ENCODE measurements around the gene SCCPDH.

The SCCPDH gene

DNA sequence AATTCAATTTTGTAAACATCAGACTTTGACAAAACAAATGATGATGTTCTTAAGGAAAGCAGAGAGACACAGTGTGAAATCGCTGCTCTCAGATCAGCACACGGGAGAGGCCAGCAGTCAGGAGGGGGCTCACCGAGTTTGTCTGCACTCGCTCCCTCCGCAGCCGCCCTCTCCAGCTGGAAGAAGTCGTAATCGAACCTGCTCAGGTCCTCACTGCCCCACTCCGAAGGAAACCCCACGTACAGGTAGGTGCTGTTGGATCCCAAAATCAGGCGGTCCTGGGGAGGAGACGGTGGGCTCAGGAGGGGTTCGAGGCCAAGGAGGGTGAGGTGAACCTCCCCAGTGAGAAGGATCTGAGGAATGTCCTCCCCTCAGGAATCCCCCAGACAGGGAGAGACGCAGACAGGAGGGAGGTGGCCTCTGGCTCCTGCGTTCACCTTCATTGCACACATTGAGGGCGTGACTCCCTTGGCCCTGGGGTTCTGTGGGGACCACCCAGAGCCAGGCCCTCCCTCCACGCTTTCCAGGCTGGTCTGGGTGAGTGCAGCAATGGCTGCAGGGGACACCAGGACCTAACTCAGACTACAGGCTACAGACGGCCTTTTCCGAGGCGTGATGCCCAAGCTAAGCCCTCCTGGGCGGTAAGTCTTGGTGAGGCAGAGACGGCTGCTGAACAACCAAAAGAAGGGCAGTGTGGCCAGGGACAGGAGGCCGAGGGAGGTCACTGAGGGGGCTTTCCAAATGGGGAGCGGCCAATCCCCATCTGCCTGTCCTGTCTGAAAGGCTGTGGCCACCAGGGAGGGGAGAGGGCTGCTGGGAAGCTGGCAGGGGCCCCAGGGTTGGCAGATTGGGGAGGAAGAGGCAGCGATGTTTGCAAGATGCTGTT, 65.5 kb downstream of the SCCPDH start:
- DNase-seq (ENCODE audit: extremely low spot score): no peak
- TF ChIP-seq NFRKB (IDR thresholded peaks at IDR 0.05) (no peak), TARDBP (IDR thresholded peaks at IDR 0.05) (no peak), SP1 (IDR thresholded peaks at IDR 0.05) (no peak), FOXM1 (IDR thresholded peaks at IDR 0.05; ENCODE audit: borderline replicate concordance) (no peak), BHLHE40 (IDR thresholded peaks at IDR 0.05; ENCODE audit: borderline replicate concordance) (no peak), FOXA1 (IDR thresholded peaks at IDR 0.05) (no peak)
- TF ChIP-seq, protein P1, sequence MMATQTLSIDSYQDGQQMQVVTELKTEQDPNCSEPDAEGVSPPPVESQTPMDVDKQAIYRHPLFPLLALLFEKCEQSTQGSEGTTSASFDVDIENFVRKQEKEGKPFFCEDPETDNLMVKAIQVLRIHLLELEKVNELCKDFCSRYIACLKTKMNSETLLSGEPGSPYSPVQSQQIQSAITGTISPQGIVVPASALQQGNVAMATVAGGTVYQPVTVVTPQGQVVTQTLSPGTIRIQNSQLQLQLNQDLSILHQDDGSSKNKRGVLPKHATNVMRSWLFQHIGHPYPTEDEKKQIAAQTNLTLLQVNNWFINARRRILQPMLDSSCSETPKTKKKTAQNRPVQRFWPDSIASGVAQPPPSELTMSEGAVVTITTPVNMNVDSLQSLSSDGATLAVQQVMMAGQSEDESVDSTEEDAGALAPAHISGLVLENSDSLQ (IDR thresholded peaks at IDR 0.05): no peak
- ChIA-PET POLR2A (no interaction called here), CTCF (no interaction called here)

DNA sequence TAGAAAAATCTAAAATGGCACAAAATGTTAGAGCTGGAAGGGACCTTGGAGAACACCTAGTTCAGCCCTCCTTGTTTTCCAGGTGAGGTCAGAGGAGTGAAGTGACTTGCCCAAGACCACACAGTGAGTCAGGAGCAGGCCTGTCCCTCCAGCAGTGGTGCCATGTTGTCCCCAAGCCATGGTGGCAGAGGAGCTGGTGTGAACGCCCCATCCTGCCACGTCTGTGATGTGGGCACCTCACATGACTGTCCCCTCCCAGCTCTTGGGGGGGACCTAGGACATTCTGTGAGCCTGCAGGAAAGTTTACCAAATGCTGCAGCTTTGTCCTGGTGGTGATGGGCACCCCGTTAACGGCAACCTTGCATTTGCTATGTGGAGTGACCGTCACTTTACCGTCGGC, 66.2 kb downstream of the SCCPDH start:
- ChIA-PET POLR2A (no interaction called here), CTCF (no interaction called here)
- no peak for DNase-seq (ENCODE audit: extremely low spot score)
- TF ChIP-seq ZNF384 (IDR thresholded peaks at IDR 0.05): no peak

DNA sequence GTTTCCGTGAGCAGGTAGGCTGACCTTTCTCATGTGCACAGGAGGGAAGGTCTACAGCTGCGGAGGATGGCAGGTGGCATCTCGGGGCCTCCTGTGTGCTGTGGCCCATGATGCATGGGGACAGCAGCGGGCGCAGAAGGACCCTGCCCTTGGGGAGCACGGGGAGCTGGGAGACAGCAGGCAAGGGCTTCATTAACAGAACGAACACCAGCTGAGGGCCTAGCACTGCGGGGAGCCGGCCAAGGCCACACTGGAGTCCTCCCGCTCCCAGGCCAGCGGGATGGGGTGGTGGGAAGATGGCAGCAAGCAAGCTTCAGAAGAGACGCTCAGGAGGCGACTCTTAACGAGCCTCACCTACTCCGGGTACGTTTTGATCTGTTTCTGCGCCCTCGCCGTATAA, 66.6 kb downstream of the SCCPDH start:
- POLR2A ChIA-PET: no interaction called here

DNA sequence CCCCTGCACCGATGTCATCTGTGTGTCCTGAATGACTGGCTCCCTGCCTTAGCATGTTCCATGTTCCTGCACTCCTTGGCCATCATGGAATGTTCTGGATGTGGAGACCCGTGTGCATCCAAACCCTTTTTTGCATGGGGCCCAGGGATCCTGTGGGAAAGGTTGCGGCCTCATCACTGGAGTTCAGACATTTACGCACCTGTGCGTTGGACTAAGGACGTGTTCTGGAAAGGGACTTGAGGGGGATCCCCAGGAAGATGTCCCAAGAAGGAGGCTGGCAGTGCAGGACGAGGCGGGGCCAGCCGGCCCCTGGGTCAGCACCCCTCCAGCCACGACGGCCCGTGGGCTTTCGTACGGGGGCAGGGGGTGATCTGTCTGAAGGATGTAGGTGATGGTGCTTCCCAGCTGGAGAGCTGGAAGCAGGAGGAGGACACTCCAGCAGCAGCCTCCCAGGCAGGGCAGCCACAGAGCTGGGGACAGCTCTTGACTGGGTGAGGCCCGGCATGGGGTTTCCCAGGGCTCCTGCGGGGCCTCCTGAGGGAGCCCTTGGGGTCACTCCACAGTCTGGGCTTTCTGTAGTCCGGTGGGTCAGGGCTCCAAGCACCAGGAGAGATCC, 67.2 kb downstream of the SCCPDH start:
- ChIA-PET POLR2A (no interaction called here), CTCF (no interaction called here)
- TF ChIP-seq HDGF (IDR thresholded peaks at IDR 0.05; ENCODE audit: borderline replicate concordance) (no peak), SUZ12 (IDR thresholded peaks at IDR 0.05) (no peak), FOXA1 (IDR thresholded peaks at IDR 0.05) (no peak), TARDBP (IDR thresholded peaks at IDR 0.05) (no peak), CTBP1 (IDR thresholded peaks at IDR 0.05; ENCODE audit: borderline replicate concordance) (no peak), NFRKB (IDR thresholded peaks at IDR 0.05) (no peak), LEF1 (IDR thresholded peaks at IDR 0.05; ENCODE audit: borderline replicate concordance) (no peak), BHLHE40 (IDR thresholded peaks at IDR 0.05; ENCODE audit: borderline replicate concordance) (no peak), L3MBTL2 (conservative IDR thresholded peaks at IDR 0.05) (no peak), ELF4 (IDR thresholded peaks at IDR 0.05) (no peak), ARNT (IDR thresholded peaks at IDR 0.05) (no peak), FOXK2 (IDR thresholded peaks at IDR 0.05) (no peak), ZNF384 (IDR thresholded peaks at IDR 0.05) (no peak)
- no peak for DNase-seq (ENCODE audit: extremely low spot score)

More for the DNA sequence above, 66.6 kb downstream of the SCCPDH start:
- TF ChIP-seq FOXA1 (IDR thresholded peaks at IDR 0.05) (no peak), ARNT (IDR thresholded peaks at IDR 0.05) (no peak), FOXK2 (IDR thresholded peaks at IDR 0.05) (no peak), CTBP1 (IDR thresholded peaks at IDR 0.05; ENCODE audit: borderline replicate concordance) (no peak), LEF1 (IDR thresholded peaks at IDR 0.05; ENCODE audit: borderline replicate concordance) (no peak), TARDBP (IDR thresholded peaks at IDR 0.05) (no peak), NFRKB (IDR thresholded peaks at IDR 0.05) (no peak), ZNF384 (IDR thresholded peaks at IDR 0.05) (no peak), L3MBTL2 (conservative IDR thresholded peaks at IDR 0.05) (no peak), SUZ12 (IDR thresholded peaks at IDR 0.05) (no peak)
- TF ChIP-seq, protein P1 (IDR thresholded peaks at IDR 0.05): no peak
- CTCF ChIA-PET: no interaction called here
- DNase-seq (ENCODE audit: extremely low spot score): no peak

DNA sequence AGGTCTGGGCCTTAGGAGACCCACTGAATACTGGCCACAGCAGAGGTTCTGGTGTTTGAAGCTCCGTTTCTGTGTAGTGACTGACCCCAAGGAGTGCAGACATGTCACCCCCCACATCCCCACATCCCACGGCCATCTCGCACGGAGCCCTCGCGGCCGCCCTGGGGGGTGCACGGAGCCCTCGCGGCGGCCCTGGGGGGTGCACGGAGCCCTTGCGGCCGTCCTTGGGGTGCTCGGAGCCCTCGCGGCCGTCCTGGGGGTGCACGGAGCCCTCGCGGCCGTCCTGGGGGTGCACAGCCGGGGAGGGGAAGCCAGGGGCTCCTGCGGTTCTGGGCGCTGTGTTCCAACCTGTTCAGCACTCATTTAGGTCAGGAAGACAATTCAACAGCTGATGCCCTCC, 68.4 kb downstream of the SCCPDH start:
- DNase-seq (ENCODE audit: extremely low spot score): no peak
- ChIA-PET POLR2A (no interaction called here), CTCF (no interaction called here)
- TF ChIP-seq TARDBP (IDR thresholded peaks at IDR 0.05) (no peak), ELF4 (IDR thresholded peaks at IDR 0.05) (no peak), HDGF (IDR thresholded peaks at IDR 0.05; ENCODE audit: borderline replicate concordance) (no peak), SP1 (IDR thresholded peaks at IDR 0.05) (no peak), FOXA1 (IDR thresholded peaks at IDR 0.05) (no peak), NFRKB (IDR thresholded peaks at IDR 0.05) (no peak), L3MBTL2 (conservative IDR thresholded peaks at IDR 0.05) (no peak), CTBP1 (IDR thresholded peaks at IDR 0.05; ENCODE audit: borderline replicate concordance) (no peak), BHLHE40 (IDR thresholded peaks at IDR 0.05; ENCODE audit: borderline replicate concordance) (no peak), FOXM1 (IDR thresholded peaks at IDR 0.05; ENCODE audit: borderline replicate concordance) (no peak), ZNF384 (IDR thresholded peaks at IDR 0.05) (no peak), ARNT (IDR thresholded peaks at IDR 0.05) (no peak), FOXK2 (IDR thresholded peaks at IDR 0.05) (no peak), LEF1 (IDR thresholded peaks at IDR 0.05; ENCODE audit: borderline replicate concordance) (no peak), SUZ12 (IDR thresholded peaks at IDR 0.05) (no peak)
- TF ChIP-seq, protein P1 (IDR thresholded peaks at IDR 0.05): no peak

DNA sequence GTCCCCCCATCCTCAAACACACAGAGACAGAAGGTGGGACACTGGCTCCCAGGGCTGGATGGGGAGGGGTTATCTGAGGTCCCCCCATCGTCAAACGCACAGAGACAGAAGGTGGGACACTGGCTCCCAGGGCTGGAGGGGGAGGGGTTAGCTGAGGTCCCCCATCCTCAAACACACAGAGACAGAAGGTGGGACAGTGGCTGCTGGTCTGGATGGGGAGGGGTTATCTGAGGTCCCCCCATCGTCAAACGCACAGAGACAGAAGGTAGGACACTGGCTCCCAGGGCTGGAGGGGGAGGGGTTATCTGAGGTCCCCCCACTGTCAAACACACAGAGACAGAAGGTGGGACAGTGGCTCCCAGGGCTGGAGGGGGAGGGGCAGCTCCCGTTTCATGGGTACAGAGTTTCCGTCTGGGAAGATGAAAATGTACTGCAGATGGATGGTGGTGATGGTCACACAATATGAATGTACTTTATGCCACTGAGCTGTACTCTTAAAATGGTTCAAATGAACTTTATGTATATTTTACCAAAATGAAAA, 69.2 kb downstream of the SCCPDH start:
- POLR2A ChIA-PET: no interaction called here
- CTCF ChIA-PET: no interaction called here
- no peak for TF ChIP-seq BHLHE40 (IDR thresholded peaks at IDR 0.05; ENCODE audit: borderline replicate concordance)
- no peak for TF ChIP-seq LEF1 (IDR thresholded peaks at IDR 0.05; ENCODE audit: borderline replicate concordance)
- no peak for TF ChIP-seq FOXA1 (IDR thresholded peaks at IDR 0.05)
- TF ChIP-seq SP1 (IDR thresholded peaks at IDR 0.05): no peak
- TF ChIP-seq TARDBP (IDR thresholded peaks at IDR 0.05): no peak
- no peak for DNase-seq (ENCODE audit: extremely low spot score)

All from HEK293T (cell line).